ENCODE measurements around the gene ST6GALNAC3.
"Not testable (repeated sequence)": the region's sequence is repeated elsewhere in the genome, so short reads cannot be mapped to it uniquely, and the experiment has no call there.

ST6GALNAC3 gene

DNA sequence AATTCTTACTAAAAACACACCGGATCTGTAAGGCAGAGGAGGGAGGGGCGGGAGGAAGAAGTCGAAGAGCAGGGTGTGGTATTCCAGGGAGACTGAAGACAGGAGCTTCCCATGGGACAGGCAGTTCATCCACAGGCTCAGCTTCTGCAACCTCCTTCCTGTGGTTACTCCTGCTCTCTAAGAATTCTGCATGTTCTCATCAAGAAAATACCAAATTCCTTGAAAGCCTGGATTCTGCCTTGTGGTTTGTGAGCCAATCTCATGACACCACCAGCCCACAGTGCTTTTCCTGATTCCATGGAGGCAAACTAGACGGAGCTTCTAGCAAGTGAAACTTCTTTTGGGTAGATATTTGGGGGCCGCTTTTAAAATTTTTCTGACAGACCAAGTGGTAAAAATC is 1.1 kb upstream of the ST6GALNAC3 start:
- no peak for DNase-seq (ENCODE audit: low read depth in 2 of 2)

- DNase-seq (ENCODE audit: low read depth in 2 of 2): no peak
These were observed 593 bp downstream of the ST6GALNAC3 start for GRCh38 chr1:76075188-76075489.

DNA sequence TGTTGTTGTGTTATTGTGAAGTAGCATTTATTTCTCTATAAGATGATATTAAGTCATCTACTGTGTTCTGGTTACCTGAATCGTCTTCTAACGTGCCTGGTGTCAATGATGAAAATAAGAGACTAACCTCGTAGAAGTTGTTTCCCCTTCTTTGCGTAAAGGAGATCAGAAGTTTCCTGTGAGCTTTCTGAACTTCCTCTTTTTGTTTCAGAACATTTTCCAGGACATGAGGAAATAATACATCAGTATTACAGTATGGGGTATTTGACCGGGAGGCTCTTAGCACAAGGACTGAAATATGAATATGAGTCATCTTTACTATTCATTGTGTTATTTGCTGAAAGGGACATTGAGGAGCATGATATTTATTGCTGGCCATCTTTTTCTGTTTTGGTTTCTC is 1.3 kb downstream of the ST6GALNAC3 start:
- no peak for DNase-seq (ENCODE audit: low read depth in 2 of 2)

DNA sequence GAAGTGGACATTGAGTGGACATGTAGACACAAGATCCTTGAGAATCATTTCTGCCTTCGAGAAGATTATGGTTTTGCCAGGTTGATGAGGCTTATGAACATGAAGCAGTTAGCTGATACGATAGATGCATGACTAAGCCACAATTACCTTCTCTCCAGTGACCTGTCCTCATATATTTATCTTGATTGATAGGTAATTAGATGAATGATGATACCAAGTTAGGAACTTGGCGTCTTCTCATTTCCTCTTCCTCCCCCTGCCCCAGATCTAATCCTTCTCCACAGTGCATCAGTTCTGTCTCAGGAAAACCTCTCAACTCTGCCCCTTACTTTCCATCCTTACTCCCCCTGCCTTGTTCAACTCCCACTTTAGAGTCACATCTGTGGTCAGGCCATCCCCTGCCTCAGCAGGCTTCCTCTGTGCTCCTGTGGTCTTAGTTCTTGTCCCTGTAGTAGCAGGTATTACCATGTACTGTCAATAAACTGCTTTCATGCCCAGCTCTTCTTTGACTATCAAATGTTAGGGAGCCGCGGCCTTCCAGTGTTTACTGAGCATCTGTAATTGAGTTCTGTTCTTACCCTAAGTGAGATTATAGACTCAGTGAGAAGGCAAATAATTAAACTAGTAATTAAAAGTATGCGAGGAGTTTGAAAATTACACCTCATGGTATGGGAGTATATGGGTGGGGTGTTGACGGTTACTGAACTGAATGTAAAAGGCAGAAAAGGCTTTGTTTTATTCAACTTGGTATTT is 5.1 kb downstream of the ST6GALNAC3 start:
- no peak for DNase-seq (ENCODE audit: low read depth in 2 of 2)

DNA sequence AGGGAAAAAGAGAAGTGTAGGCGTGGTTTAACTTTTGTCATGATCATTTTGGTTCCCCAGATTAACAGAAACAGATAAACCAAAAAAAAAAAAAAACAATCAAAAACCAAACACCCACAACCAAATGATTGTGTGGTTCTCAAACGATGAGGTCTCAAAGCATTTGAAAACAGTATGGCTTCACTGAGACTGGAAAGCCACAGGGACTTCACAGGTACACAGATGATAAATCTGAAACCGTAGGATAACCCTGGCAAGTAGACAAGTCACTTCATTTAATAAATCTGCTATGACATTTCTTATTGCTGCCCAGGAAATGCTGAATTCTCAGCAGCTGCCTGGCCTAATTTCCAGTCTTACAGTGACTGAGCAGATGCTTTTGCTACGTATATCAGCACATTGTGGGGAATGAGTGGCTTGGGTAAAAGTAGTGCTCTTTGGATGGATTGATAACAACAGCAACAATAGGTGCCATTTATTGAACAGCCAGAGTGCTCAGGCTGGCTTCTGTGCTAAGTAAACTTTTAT is 6.1 kb downstream of the ST6GALNAC3 start:
- DNase-seq (ENCODE audit: low read depth in 2 of 2): no peak

- DNase-seq (ENCODE audit: low read depth in 2 of 2): no peak
These were observed 7.5 kb downstream of the ST6GALNAC3 start for GRCh38 chr1:76082062-76082461.

GRCh38 chr1:76083189-76083588 is 8.6 kb downstream of the ST6GALNAC3 start:
- DNase-seq (ENCODE audit: low read depth in 2 of 2): no peak

DNA sequence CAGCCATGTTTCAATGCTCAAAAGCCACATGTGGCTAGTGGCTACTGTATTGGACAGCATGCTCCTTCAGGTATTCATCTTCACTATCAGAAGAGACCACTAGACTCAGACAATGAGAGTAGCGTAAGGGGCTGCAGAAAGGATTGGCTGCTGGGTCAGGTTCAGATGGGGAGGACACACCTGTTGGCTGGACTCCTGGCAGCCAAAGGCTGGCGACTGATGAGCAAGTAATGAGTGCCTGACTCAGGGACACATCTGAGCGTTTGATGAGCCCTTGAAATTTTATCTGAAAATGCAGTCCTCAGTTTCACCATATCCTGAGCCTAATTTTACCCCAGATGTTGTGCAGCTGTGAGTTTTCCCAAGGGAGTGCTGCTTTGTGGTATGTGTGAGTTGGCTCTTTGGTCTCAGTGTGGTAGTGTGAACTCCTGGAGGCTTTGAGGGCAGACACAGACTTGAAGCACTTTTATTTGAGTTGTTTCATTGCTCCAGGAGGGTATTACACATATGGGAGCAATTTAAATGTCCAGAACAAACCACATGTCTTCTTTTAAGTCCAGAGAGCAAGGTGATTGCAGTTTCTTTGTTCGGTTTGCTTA is 9.6 kb downstream of the ST6GALNAC3 start:
- no peak for DNase-seq (ENCODE audit: low read depth in 2 of 2)

DNA sequence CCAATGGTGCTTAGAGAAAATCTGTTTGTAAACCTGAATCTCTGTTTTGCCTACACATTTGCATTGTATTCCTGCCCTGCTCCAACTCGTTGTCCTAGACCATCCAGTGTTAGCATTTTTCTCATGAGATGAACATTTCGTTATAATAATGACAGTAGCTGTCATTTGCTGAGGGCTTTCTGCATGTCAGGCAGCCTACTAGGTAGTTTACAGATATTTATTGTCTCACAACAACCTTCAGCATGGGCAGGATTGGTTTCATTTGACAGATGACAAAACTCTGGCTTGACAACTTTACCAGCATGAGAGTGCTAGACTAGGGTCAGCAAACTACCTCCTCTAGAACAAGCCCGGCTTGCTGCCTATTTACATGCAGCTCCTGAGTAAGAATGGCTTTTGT is 10.1 kb downstream of the ST6GALNAC3 start:
- no peak for DNase-seq (ENCODE audit: low read depth in 2 of 2)

GRCh38 chr1:76086109-76086508 is 11.6 kb downstream of the ST6GALNAC3 start:
- DNase-seq (ENCODE audit: low read depth in 2 of 2): no peak

DNA sequence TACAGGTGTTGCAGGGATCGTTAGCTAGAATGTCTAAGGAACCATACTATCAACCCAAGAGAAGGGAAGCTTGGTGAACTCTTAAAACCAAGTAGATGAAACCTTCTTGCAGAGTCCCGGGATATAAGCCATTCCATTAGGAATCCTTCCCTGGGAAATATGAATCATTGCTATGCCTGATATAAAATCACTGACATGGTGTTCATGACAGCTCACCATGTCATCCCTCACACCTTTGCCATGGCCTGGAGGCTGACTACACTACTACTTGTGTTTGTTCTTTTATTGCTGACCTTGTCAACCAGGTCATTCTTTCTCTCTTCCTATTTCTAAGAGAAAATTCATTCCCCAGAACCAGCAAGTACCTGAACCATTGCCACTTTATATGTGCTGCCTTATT is 12.1 kb downstream of the ST6GALNAC3 start:
- no peak for DNase-seq (ENCODE audit: low read depth in 2 of 2)

GRCh38 chr1:76090283-76091203 is 16.0 kb downstream of the ST6GALNAC3 start:
- DNase-seq (ENCODE audit: low read depth in 2 of 2): no peak

DNA sequence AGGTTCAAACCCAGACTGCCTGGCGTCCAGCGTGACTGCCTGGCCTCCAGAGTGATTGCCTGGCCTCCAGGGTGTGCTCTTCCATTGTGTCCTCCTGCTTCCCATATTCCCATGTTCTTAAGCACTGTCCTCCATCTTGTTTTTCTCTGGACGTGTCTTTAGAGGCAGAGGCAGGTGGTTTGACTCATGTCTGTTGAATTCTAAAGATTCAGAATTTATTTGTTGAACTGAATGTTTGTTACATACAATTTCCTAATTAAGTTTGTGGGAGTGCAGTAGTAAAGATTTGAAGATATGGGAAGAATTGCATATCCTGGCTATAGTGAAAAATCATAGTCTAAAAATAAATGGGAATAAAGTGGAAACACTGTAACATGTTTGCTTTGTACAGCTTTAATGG is 18.3 kb downstream of the ST6GALNAC3 start:
- DNase-seq (ENCODE audit: low read depth in 2 of 2): no peak

DNA sequence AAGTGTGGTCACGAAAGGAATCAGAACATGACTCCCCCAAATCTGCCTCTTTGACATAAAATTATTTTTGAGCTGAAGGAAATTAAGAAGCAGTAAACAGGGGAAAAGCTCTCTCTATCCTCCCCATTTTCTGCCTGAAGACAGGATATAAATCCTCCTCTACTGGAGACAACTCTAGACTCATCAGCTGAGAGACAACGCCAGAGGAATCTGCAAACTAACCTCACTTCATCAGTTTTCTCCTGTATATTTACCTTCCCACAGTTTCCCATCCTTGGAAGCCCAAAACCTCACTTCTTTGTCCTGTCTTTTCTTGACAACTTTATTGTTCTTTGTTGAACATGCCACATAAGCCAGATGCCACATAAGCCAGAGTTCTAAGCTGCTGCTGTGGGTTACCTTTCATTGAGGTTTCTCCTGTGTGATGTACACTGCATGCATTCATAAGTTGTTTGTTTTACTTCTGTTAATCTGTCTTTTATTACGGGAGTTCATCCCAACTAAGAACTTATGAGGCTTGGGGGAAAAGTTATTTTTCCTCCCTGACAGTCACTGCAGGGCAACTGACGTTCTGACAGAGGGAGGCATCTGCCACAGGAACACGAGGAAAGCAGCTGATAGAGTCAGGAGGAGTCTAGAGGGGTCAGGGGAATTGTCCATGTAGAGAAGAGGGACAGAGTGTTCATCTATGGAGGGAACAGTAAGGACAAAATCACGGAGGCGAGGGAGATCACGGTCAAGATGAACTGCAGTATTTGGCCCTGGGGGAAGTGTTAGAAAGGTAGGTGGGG is 19.2 kb downstream of the ST6GALNAC3 start:
- DNase-seq (ENCODE audit: low read depth in 2 of 2): no peak

- DNase-seq (ENCODE audit: low read depth in 2 of 2): no peak
These were observed 21.3 kb downstream of the ST6GALNAC3 start for GRCh38 chr1:76095802-76096201.

DNA sequence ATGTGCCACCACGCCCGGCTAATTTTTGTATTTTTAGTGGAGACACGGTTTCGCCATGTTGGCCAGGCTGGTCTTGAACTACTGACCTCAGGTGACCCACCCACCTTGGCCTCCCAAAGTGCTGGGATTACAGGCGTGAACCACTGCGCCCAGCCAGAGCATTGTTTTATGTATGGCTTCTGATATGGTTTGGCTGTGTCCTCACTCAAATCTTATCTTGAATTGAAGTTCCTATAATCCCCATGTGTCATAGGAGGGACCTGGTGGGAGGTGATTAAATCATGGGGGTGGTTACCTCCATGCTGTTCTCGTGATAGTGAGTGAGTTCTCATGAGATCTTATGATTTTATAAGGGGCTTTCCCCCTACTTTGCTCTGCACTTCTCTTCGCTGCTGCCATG is 22.5 kb downstream of the ST6GALNAC3 start:
- DNase-seq (ENCODE audit: low read depth in 2 of 2): not testable (repeated sequence)

DNA sequence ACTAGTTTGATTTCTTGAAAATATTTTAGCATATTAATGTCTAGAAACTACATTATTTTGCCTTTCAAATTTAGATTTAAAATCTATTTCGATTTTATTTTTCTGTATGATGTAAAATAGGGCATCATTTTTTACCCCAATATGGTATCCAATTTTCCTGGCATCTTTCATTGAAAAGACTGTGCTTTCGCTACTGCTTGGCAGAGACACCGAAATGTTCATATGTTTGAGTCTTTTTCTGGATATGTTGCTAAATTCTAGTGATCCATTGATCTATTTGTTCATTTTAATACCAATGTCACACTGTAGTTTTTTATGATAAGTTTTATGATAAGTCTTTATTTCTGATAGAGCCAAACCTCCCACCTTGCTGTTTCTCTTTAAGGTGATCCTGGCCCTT is 24.3 kb downstream of the ST6GALNAC3 start:
- no peak for DNase-seq (ENCODE audit: low read depth in 2 of 2)

- DNase-seq (ENCODE audit: low read depth in 2 of 2): no peak
These were observed 27.0 kb downstream of the ST6GALNAC3 start for GRCh38 chr1:76101548-76101947.

GRCh38 chr1:76102046-76102445 is 27.5 kb downstream of the ST6GALNAC3 start:
- no peak for DNase-seq (ENCODE audit: low read depth in 2 of 2)

- DNase-seq (ENCODE audit: low read depth in 2 of 2): no peak
These were observed 28.5 kb downstream of the ST6GALNAC3 start for GRCh38 chr1:76103034-76103433.

DNA sequence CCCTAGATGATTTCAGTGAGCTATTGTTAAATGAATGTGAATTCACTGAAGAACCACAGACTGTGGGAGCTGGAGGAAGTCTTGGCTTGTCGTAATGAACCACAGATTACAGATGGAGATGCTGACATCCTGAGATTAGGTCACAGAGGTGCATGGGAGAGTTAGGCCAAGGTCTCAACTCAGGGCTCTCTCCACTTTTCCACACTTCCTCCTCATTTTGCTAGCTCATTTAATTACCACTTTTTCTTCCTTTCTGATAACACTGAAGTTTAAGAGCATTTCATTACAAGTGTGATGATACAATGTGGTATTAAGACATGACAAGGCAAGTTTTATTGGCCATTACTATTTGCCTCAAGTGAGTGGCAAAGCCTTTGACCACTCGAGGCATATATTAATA is 30.8 kb downstream of the ST6GALNAC3 start:
- DNase-seq (ENCODE audit: low read depth in 2 of 2): no peak

GRCh38 chr1:76106251-76106650 is 31.7 kb downstream of the ST6GALNAC3 start:
- no peak for DNase-seq (ENCODE audit: low read depth in 2 of 2)

Measured in activated CD4-positive, alpha-beta T cell treated with anti-CD3 and anti-CD28 coated beads for 24 hours (primary cell).